Stimulated activated CD4-positive, alpha-beta T cell treated with anti-CD3 and anti-CD28 coated beads, TNF-alpha, amount 100 ng/mL, for 48 hours (primary cell): ENCODE data around the gene TLR1.
A peak's percentile ranks its signal among the peaks of the same experiment; 100 is the strongest.
"Not testable (repeated sequence)": the region's sequence is repeated elsewhere in the genome, so short reads cannot be mapped to it uniquely, and the experiment has no call there.

Source experiments
- DNase-seq, 3 donors: peaks; one replicate each; pipeline ENCODE4 v3.0.0-alpha.2; 2020; ENCODE audit warnings: low read depth in 3 of 3

Gene TLR1

DNA sequence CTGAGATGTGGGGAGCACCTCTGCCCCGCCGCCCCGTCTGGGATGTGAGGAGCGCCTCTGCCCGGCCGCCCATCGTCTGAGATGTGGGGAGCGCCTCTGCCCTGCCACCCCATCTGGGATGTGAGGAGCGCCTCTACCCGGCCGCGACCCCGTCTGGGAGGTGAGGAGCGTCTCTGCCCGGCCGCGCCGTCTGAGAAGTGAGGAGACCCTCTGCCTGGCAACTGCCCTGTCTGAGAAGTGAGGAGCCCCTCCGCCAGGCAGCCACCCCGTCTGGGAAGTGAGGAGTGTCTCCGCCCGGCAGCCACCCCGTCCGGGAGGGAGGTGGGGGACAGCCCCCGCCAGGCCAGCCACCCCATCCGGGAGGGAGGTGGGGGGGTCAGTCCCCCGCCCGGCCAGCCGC is 2.9 kb upstream of the TLR1 start:
- DNase-seq, result not testable (repeated sequence)

DNA sequence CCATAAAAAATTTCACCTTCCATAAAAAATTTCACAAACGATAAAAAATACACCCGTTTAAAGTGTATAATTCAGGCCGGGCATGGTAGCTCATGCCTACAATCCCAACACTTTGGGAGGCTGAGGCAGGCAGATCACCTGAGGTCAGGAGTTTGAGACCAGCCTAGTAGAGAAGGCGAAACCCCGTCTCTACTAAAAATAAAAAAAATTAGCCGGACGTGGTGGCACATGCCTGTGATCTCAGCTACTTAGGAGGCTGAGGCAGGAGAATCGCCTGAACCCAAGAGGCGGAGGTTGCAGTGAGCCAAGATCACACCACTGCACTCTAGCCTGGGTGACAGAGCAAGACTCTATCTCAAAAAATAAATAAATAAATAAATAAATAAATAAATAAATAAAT is 1.7 kb upstream of the TLR1 start:
- not testable (repeated sequence) for DNase-seq

DNA sequence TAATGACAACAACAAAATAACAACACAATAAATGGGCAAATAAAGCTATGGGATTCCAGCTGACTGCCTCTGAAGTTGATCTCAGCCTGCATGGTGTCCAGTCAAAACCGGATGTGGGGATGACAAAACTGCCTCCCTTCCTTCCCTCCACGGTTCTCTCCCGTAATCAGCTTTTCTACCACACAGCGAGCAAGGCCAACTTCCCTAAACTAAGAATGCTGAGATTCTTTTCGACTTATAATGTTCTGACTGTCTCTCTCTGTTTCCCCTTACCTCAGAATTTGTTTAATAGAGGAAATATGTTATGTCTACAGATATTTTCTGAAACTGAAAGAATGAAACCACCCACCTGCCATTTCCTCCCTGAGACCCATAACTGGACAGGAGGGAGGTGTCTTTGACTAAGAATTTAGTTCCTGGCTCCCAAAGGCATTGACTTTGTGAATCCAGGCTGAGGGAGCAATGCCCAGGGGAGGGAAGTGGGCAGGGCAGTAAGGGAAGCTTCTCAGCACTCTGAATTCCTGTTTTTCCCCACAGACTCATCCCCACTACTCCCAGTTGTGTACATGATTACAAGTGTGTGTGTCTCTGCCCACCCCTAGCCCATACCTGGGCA is 1.0 kb upstream of the TLR1 start:
- no peak for DNase-seq

DNA sequence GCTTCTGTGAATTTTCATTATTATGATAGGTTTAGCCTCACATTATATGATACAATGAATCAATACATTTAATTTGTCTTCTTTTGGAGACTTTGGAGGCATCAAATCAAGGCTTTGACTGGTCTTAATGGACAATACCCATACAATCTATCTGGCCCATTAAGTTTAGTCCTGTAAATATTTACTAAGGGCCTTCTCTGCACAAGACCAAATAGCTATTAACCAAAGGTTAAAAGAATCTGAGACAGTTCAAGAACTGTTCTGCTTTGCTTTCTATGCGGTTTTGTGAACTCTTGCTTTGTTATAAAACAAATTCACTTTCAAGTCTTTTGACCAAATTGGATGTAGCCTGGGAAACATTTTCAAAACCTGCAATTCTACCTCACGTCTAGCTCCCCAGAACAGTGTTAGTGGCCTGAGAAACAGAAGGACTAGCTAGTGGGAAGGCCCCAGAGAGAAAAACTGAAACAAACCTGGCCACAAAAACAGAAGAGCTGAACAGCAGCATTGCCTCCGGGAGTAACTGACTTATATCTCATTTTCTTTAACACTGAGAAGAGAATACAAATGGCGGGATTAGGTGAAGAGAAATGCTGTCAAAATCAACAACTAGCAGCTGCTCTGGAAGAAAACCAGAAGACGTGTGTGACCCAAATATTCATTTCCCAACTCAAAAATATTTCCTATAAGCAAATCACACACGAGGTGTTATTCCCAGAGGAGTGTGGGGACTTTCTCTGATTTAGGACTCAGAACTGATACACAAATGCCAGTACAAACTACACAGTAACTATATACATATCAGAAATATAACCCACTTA is 548 bp downstream of the TLR1 start:
- peak in 2 of 3 donors; percentile 13 for DNase-seq

DNA sequence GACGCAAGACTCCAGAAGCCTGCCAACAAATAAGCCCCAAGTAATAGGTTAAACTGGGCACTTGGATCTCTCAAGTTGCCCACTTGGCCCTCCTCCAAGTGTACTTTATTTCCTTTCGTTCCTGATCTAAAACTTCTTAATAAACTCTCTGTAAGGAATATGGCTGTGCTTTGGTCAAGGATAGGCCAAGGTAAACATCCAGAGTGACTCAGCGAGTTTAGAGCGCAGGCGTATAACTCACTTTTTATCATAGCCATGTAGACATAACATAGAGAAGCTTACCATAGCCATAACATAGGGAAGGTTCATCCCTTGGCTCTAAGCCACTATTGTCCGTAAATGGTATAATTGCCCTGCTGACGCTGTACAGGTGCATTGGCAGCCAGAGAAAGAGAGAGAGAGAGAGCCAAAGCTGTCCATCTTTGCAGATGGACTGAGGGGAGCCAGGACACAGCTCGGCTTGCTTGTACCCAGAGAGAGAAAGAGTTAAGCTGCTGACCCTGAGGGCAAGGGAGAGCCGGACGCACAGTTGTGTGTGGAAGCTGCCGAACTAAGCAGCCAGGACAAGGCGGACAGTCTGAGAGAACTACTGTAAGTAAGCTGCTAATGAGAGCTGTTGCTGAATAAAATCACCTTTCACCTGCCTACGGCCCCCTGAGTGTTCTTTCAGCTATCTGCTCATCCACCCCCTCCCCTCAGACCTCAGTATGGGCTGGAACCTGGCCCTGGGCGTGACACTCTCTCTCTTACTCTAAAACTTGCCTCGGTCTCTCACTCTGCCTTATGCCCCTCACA is 1.8 kb downstream of the TLR1 start:
- DNase-seq, result no peak

DNA sequence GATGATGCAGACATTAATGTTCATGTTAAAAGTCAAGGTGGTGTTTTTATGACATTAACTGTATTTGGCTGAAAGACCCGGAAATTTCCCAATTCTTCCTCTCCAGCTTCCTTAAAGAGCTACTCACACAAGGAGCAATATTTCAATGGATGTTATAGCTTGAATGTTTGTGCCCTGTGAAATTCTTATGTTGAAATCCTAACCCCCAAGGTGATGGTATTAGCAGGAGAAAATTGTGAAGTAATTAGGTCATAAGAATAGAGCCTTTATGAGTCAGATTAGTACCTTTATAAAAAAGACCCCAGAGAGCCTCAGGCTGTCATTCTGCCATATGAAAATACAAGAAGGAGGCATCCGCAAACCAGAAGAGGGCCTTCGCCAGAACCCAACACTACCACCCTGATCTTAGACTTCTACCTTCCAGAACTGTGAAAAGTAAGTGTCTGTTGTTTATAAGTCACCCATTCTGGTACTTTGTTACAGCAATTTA is 3.6 kb downstream of the TLR1 start:
- no peak for DNase-seq

DNA sequence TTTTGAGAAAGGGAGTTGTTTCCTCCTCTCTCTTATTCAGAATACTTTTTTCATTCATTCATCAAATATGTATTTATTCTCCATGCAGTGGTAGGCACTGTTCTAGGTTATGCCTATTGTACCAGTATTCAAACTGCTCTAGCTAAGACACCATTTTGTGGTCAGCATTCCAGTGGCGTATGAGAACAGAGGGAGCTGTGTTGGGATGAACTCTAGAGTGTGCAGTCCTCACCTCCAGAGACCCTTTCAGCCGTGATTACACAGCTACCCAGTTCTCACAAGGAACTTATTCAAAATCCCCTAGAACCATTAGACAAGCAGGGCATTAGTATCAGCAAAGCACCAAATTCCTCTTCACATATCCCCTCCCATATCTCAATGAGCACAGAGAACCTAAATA is 4.2 kb downstream of the TLR1 start:
- no peak for DNase-seq

DNA sequence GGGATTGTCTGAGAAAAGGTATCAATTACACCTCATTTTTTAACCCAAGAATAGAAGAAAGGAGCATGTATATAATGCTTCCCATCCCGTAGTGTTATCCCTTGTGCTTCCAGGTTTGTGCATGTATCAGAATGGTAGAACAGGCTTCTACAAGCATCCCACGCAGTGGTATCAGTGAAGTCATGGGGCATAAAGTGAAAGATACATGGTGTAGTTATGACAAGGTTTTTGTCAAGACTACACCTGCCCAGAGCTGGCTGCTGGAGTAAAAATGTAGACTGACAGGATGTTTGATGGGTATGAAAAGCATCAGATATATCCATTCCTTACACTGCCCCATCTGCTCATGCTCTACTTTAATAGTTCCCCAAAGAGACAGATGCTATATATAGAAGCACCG is 9.5 kb downstream of the TLR1 start:
- no peak for DNase-seq

DNA sequence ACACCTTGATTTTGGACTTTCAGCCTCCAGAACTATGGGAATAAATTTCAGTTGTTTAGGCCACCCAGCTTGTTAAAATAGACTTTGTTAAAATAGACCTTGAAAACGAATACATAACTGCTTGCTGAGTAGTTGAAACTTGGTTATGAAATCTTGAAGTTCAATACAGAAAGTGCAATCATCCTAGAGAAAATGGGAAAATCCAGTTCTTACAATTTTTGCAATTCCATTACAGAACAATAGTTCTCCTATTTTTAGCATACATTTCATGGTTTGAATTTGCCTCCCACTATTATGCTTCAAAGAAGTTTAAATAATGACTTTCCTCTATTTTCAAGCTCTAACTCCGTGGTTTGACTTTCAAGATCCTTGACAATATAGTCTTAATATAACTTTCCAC is 10.5 kb downstream of the TLR1 start:
- DNase-seq, result no peak

DNA sequence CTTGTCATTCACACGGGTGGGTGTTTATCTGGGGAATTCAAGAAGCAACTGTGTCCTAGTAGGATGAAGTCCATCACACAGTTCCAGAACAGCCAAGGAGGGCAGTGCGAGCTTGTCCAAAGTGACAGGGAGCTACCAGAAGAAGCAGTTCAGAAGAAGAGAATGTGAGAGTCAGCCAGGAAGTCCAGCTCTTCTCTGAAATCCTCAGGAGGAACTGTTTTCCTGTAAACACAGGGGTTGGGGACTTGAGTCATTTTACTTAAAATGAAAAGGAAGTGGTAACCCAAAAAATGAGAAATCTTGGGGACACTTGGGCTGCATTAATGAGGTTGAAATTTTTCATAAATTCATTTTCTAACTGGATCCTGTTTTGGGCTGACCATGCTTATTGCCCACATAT is 13.6 kb downstream of the TLR1 start:
- no peak for DNase-seq

DNA sequence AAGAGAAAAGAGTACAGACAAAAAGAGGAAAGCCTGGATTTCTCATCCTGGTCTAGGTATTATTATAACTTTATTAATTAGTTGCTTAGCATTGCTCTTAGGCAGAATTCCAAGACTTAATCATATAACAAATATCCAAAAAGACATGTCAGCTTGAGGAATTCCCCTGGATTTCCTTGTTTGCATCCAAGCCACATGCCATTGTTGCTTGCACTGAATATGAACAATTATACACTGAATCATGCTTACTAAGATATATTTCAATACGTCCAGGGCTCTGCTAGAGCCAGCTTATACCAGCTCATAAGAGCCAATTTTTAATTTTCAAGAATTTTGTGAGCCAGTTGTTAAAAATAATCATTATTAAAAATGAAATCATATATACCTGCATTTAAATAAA is 16.3 kb downstream of the TLR1 start:
- no peak for DNase-seq

DNA sequence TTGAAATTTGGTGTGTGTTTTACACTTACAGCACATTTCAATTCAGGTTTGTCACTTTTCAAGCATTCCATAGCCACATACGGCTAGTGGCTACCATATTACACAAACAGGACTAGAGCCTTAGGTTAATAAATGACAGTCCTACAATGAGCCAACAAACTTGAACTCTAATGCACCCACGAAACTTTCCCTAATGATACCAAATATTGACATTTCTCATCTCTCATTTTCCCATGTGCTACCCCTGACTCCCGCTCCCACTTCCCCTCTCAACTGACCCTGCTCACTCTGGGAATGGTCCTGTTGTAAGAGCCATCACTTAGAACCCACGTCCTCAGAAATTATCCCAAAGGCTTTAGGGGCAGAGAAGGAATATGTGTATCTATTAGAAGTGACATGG is 16.9 kb downstream of the TLR1 start:
- no peak for DNase-seq

DNA sequence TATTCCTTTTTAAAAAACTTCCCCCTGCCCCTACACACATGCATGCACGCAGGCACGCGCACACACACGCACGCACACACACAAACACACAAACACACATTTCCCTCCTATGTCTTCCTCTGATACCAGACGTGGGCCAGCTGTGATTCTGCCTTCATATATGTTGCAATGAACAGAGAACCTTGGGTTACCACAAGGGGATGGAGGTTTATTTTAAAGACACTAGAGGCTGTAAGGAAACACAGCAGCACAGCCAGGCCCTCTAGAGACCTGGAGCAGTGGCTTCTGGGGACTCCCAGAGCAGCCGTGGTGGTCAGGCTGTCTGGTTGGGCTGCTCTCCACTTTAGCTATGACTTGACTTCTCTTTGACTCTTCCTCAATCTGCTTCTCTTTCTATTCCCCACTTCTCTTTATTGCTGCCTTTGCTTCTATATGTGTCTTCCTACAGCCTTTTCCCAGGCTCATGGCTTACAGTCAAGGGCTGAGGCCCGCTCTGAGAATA is 18.6 kb downstream of the TLR1 start:
- DNase-seq, result no peak

DNA sequence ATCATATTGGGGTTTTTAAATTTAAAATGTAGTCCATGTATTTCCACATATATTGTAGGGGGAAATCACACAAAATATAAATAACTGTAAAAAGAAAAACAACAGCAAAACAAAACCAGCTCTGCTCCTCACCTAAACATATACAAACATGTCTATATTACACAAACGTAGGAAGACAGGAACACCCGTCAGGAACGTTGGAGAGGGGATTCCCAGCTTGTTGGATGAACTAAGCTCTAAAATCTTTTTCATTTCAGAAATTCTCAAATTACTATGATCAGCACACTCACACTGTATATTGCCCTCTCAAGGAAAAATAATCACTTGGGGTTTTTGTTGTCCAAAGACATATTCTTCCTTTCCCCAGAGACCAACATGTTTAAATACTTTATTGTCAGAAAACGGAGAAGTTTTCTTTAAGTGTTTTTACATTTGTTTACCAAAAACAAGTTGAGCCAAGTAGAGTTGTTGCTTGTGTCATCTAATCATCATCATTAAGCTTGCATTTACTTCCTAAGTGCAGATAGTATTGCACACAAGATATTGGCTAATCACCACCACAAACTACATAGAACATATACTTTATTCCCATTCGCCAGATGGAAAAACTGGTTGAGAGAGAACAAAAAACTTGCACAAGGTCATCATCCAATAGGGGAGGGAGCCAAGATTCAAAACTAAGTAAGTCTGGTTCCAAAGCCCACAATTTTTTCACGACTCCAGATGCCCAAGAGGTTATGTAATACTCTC is 19.4 kb downstream of the TLR1 start:
- no peak for DNase-seq

DNA sequence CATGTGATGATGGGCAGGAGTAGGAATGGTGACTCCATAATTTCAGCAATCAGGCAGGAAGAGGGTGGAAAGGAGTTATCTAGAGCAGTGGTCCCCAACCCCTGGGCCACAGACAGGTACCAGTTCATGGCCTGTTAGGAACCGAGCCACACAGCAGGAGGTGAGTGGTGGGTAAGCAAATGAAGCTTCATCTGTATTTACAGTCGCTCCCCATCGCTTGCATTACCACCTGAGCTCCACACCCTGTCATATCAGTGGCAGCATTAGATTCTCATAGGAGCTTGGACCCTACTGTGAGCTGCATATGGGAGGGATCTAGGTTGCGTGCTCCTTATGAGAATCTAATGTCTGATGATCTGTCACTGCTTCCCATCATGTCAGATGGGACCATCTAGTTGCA is 20.4 kb downstream of the TLR1 start:
- no peak for DNase-seq

DNA sequence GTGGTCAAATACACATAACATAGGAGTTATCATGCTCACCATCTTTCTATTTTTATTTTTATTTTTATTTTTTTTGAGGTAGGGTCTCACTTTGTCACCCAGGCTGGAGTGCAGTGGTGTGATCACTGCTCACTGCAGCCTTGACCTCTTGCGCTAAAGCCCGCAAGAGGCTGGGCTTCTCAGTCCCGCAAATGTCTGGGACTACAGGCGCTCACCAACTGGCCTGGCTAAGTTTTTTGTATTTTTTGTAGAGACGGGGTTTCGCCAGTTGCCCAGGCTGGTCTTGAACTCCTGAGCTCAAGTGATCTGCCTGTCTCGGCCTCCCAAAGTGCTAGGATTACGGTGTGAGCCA is 21.5 kb downstream of the TLR1 start:
- no peak for DNase-seq

DNA sequence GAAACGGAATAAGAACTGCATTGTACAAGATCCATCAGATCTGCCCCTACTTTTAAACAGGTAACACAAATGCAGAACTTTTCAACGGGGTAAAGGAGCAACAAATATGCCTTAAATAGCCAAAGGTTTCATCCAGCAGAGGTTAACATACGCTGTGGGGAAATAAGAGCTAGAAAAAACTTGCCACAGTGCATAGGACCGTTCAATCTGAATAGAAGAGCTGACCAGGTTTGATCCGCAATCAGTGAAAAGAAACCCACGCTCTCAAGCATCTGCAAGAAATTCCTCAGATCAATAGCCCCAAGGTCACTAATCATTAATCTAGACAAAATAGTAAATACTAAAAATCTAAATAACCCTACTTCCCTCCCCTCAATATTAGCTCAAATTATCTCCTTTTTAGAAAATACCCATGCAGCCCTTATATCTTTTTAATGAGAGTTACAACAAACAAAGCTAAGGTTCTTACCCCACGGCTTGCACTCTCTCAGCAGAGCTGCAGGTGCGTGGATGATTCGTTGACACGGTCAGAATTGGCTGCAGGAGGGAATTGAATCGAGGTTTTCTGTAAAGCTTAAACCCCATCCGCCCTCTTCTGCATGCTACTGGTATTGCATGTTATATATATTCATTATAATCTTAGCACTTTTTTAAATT is 22.0 kb downstream of the TLR1 start, which contains the start of gene TLR10:
Gene TLR10 (minus strand): TSS at position 539 of the 657 bp plus-strand sequence. CDS start 7,400 bp downstream, outside the sequence.
- DNase-seq, result peak in 2 of 3 donors; percentile 9 to 26

DNA sequence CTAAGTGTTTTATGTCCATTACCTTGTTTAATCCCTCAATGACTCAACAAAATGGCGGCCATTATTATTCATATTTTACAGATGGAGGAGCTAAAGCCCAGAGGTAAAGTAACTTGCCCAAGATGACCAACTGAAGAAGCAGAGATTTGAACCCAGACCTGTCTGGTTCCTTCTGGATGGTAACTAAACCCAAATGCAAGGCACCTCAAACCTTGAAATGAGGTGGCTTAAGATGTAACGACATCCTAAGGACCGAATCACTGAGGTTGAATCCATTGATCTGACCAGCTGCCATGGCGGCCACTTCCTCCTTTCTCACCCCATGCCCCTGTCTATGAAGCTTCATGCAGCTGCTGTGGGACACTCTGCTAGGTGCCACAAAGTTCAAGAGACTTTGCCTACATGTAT is 22.7 kb downstream of the TLR1 start:
- DNase-seq, result no peak

DNA sequence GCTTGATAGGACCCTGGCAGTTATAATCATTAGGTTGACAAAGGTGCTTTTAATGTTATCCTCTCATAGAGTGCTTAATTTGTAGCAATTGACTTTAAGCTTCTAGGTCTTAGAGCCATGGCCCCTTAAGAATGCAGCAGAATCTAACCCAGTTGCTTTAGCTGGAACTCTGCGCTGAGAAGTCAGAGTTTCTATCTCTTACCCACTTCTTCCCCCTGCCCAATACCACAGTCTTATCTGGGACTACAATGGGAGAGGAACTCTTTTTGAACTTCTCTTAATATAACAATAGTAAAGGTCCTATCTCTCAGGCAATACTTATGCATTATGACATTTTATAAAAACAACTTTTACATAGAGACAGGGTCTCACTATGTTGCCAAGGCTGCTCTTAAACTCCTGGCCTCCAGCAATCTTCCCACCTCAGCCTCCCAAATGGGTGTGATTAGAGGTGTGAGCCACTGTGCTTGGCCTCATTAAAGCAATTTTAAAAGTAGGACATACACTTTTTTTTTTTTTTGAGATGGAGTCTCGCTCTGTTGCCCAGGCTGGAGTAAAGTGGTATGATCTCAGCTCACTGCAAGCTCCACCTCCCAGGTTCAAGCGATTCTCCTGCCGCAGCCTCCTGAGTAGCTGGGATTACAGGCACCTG is 23.6 kb downstream of the TLR1 start:
- DNase-seq, result no peak

DNA sequence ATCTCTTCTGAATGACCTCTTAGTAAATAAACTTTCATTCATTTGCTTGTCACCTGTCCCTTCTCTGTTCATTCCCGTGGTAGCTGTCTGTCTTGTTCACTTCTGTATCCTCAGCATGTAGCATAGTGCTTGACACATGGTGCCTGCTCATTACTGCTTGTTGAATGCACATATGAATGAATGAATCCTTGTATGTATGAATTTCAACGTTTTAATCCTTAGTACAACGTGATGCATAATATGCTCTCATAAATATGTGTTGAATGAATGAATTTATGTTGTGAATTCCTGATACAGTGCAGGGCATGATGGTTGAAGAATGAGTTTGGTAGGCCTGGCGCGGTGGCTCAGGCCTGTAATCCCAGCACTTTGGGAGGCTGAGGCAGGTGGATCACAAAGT is 24.8 kb downstream of the TLR1 start:
- DNase-seq, result no peak

DNA sequence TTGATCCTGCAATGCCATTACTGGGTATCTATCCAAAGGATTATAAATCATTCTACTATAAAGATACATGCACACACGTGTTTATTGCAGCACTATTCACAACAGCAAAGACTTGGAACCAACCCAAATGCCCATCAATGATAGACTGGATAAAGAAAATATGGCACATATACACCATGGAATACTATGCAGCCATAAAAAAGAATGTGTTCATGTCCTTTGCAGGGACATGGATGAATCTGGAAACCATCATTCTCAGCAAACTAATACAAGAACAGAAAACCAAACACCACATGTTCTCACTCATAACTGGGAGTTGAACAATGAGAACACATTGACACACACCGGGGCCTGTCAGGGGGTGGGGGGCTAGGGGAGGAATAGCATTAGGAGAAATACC is 26.7 kb downstream of the TLR1 start:
- DNase-seq, result not testable (repeated sequence)
